Sigmoid colon (tissue), 7 donors: ENCODE results near the gene TTC19. TPM values are rescaled to one million over a fixed set of nuclear protein-coding genes. Genes with fewer than 3 reads are reported as not detected.

Source experiments
- DNase-seq: peaks from one replicate; pipeline ENCODE4 v3.0.0-alpha.2; 2019
- H3K27ac ChIP-seq, 4 donors: fragments of 200-600 bp; sonication (generic); one replicate each; pipeline ENCODE4 v1.5.1; 2016 to 2019; ENCODE audit warnings: mild to moderate bottlenecking in 1 of 4
- H3K27me3 ChIP-seq, 3 donors: fragments of 200-600 bp; sonication (generic); one replicate each; pipeline ENCODE4 v1.5.1; 2019; ENCODE audit warnings: mild to moderate bottlenecking in 1 of 3
- H3K36me3 ChIP-seq, 4 donors: fragments of 200-600 bp; sonication (generic); one replicate each; pipeline ENCODE4 v1.5.1; 2016 to 2019
- H3K4me1 ChIP-seq, 4 donors: fragments of 200-600 bp; sonication (generic); one replicate each; pipeline ENCODE4 v1.5.1; 2017 to 2019
- H3K4me3 ChIP-seq, 4 donors: fragments of 200-600 bp; sonication (generic); one replicate each; pipeline ENCODE4 v1.5.1; 2017 to 2019; ENCODE audit warnings: mild to moderate bottlenecking in 2 of 4, moderate library complexity in 1 of 4
- H3K9me3 ChIP-seq, 4 donors: fragments of 200-600 bp in 3 of 4; sonication (generic) in 3 of 4; one replicate each; pipeline versions ENCODE4 v1.5.1 to v1.6.1; 2013 to 2019
- CTCF ChIP-seq, 4 experiments: fragments of 450-650 bp in 3 of 4; fragments of 200-600 bp in 1 of 4; IDR thresholded peaks; one replicate each; pipeline ENCODE4 v1.5.1; 2016 to 2019; ENCODE audit warnings: antibody characterized with exemption in 4 of 4, mild to moderate bottlenecking in 3 of 4, moderate library complexity in 2 of 4
- EP300 ChIP-seq, 4 donors: sonication (generic); formaldehyde crosslinking; IDR thresholded peaks; one replicate each; pipeline ENCODE4 v1.6.1; 2017; ENCODE audit warnings: antibody characterized with exemption in 4 of 4
- POLR2A ChIP-seq, 2 donors: fragments of 450-650 bp; IDR thresholded peaks; one replicate each; pipeline ENCODE4 v1.6.1; 2016; ENCODE audit warnings: antibody characterized with exemption in 2 of 2, mild to moderate bottlenecking in 2 of 2, moderate library complexity in 2 of 2
- POLR2AphosphoS5 ChIP-seq, 4 donors: sonication (generic); formaldehyde crosslinking; IDR thresholded peaks; one replicate each; pipeline ENCODE4 v1.6.1; 2017; ENCODE audit warnings: antibody characterized with exemption in 4 of 4
- WGBS, 2 donors: extraction: QIAGEN DNeasy Blood & Tissue Kit; methylation state at CpG; one replicate each; pipeline ENCODE4 v1.1.7; 2013; 5-methylcytosine and 5-hydroxymethylcytosine counted together
- intact Hi-C: fragments of 100-400 bp; cut with DNase I; formaldehyde crosslinking; loops from one replicate; pipeline ENCODE4 v1.15.1; 2023
- polyA plus RNA-seq, 3 donors: library from polyadenylated mRNA; stranded (reverse); fragments of 200-250 nt; gene quantifications; one replicate each; pipeline ENCODE4 v1.2.3, GENCODE V29; 2013
- total RNA-seq, 4 donors: library from RNA; depleted of rRNA; stranded (reverse); fragments of >200 nt; gene quantifications; one replicate each; pipeline ENCODE4 v1.1.0, GENCODE V29; 2016
- donor health status: healthy with polysubstance abuse.
- donor health status: Bipolar disorder and iron deficiency.
- donor health status: healthy.

The TTC19 gene
- total and polyA plus RNA-seq, 7 donors, result 24.6 to 59.1 (median 41.0) TPM

GRCh38 chr17:16061631-16062030 is 62.0 kb downstream of the TTC19 start:
- Histone ChIP-seq H3K4me3 (no peak overlapping the region), H3K36me3 (peaks cover 10 to 83% (median 46%) of the 10 kb centered on the region in 4 donors), H3K9me3 (no peaks in the 10 kb centered on the region), H3K27me3 (no peaks in the 10 kb centered on the region), H3K4me1 (peaks cover 0 to 20% (median 13%) of the 10 kb centered on the region in 4 donors), H3K27ac (no peak overlapping the region)
- WGBS, 2 donors, result 91 to 93% methylated on average over 2 of the region's 2 CpGs
- no peak for DNase-seq
- intact Hi-C loops, result no loop called here
- TF ChIP-seq POLR2A (IDR thresholded peaks at IDR 0.05) (no peak), POLR2AphosphoS5 (IDR thresholded peaks at IDR 0.05) (no peak), EP300 (IDR thresholded peaks at IDR 0.05) (no peak), CTCF (IDR thresholded peaks at IDR 0.05) (no peak)

- no peaks in the 10 kb centered on the region for H3K27me3 ChIP-seq
- H3K4me1 ChIP-seq, result peaks cover 0 to 18% (median 8%) of the 10 kb centered on the region in 4 donors
- DNase-seq, result no peak
- H3K9me3 ChIP-seq, result no peaks in the 10 kb centered on the region
- H3K4me3 ChIP-seq, result no peak overlapping the region
- peaks cover 24 to 91% (median 55%) of the 10 kb centered on the region in 4 donors for H3K36me3 ChIP-seq
- no peak overlapping the region for H3K27ac ChIP-seq
- intact Hi-C loops, result no loop called here
- no peak for TF ChIP-seq POLR2A (IDR thresholded peaks at IDR 0.05)
- TF ChIP-seq EP300 (IDR thresholded peaks at IDR 0.05), result no peak
- TF ChIP-seq POLR2AphosphoS5 (IDR thresholded peaks at IDR 0.05), result no peak
- TF ChIP-seq CTCF (IDR thresholded peaks at IDR 0.05), result no peak
- WGBS, 2 donors, result 95% methylated on average over 4 of the region's 4 CpGs
Measured at GRCh38 chr17:16066125-16066524, 66.5 kb downstream of the TTC19 start.

- intact Hi-C loops, result no loop called here
- no peak for DNase-seq
- H3K4me1 ChIP-seq, result peaks cover 0 to 18% (median 8%) of the 10 kb centered on the region in 4 donors
- peak overlapping the region in 1 of 4 donors; percentile 1 for H3K27ac ChIP-seq
- no peaks in the 10 kb centered on the region for H3K27me3 ChIP-seq
- peaks cover 16 to 86% (median 51%) of the 10 kb centered on the region in 4 donors for H3K36me3 ChIP-seq
- no peak for TF ChIP-seq POLR2A (IDR thresholded peaks at IDR 0.05)
- TF ChIP-seq CTCF (IDR thresholded peaks at IDR 0.05), result no peak
- no peak for TF ChIP-seq EP300 (IDR thresholded peaks at IDR 0.05)
- no peak for TF ChIP-seq POLR2AphosphoS5 (IDR thresholded peaks at IDR 0.05)
- H3K9me3 ChIP-seq, result no peaks in the 10 kb centered on the region
- no peak overlapping the region for H3K4me3 ChIP-seq
Measured at GRCh38 chr17:16068323-16068722, 68.7 kb downstream of the TTC19 start.

- intact Hi-C loops, result no loop called here
- WGBS, 2 donors, result 90 to 97% methylated on average over 1 of the region's 1 CpG
Measured at GRCh38 chr17:16072031-16072430, 72.4 kb downstream of the TTC19 start.

More at GRCh38 chr17:16072031-16072430, 72.4 kb downstream of the TTC19 start:
- Histone ChIP-seq H3K27ac (no peak overlapping the region), H3K27me3 (no peaks in the 10 kb centered on the region), H3K9me3 (no peaks in the 10 kb centered on the region), H3K36me3 (peaks cover 16 to 86% (median 35%) of the 10 kb centered on the region in 4 donors), H3K4me1 (peaks cover 0 to 15% (median 2%) of the 10 kb centered on the region in 4 donors), H3K4me3 (no peak overlapping the region)
- DNase-seq, result no peak
- TF ChIP-seq POLR2AphosphoS5 (IDR thresholded peaks at IDR 0.05), result no peak
- TF ChIP-seq EP300 (IDR thresholded peaks at IDR 0.05), result no peak
- TF ChIP-seq POLR2A (IDR thresholded peaks at IDR 0.05), result no peak
- no peak for TF ChIP-seq CTCF (IDR thresholded peaks at IDR 0.05)
